OCI-LY3 (cell line): ENCODE measurements around the gene CFAP58.

Source experiments
- CTCF ChIP-seq: fragments of 200-600, 300-600 bp; sonication (generic); IDR thresholded peaks from 2 replicates; pipeline ENCODE4 v1.5.1; 2014; ENCODE audit warnings: antibody characterized with exemption, low read length, low read depth
- EZH2phosphoT487 ChIP-seq: fragments of 200-600 bp; shearing (Covaris generic); IDR thresholded peaks from 2 replicates; pipeline ENCODE4 v1.6.1; 2018; ENCODE audit warnings: antibody characterized with exemption, mixed run types, low read depth

- TF ChIP-seq CTCF (no peak), EZH2phosphoT487 (no peak)
Observed at GRCh38 chr10:104323085-104323484, 30.5 kb upstream of the CFAP58 start.
